IMR-90 (cell line): ENCODE results near the gene LCA5. TPM values are rescaled to one million over a fixed set of nuclear protein-coding genes. Genes with fewer than 3 reads are reported as not detected.

Experiments used
- ATAC-seq: fragments of 200-7000 bp; cut with Tn5 transposase; 2 replicates; pipeline ENCODE4 v1.9.1; 2020; ENCODE audit warnings: low read depth, mild to moderate bottlenecking, moderate library complexity
- BruUV-seq: library from RNA; stranded (reverse); fragments of 400-500 nt; replicated peaks from 2 replicates; lab custom pipeline; 2021; lab: Mats Ljungman, UMichigan
- CTCF ChIA-PET: fragments of 300-600 bp; formaldehyde crosslinking; extraction: SDS; loops from one replicate; lab custom pipeline; 2021; ENCODE audit warnings: antibody characterized with exemption; lab: Yijun Ruan, JAX
- POLR2A ChIA-PET: fragments of 300-600 bp; sonication (Branson Sonifier 250); formaldehyde crosslinking; loops from one replicate; lab custom pipeline; 2022; ENCODE audit warnings: antibody characterized with exemption; ENCODE audit not compliant: unreplicated experiment; lab: Charles Lee
- DNase-seq: peaks from one replicate; pipeline ENCODE4 v3.0.0; 2013
- H2AFZ ChIP-seq: replicated peaks from 2 replicates; pipeline ENCODE3; 2013; ENCODE audit warnings: low read length, mild to moderate bottlenecking; ENCODE audit not compliant: poor library complexity
- H2AK5ac ChIP-seq: 2 replicates; pipeline ENCODE4 v1.6.1; 2013; ENCODE audit warnings: low read depth, low read length, inconsistent platforms
- H2AK9ac ChIP-seq: replicated peaks from 2 replicates; pipeline ENCODE3; 2013; ENCODE audit warnings: mild to moderate bottlenecking, low read depth, low read length, moderate library complexity; ENCODE audit not compliant: poor library complexity
- H2BK120ac ChIP-seq: 2 replicates; pipeline ENCODE4 v1.6.1; 2013; ENCODE audit warnings: low read depth, low read length, inconsistent platforms
- H2BK15ac ChIP-seq: 3 replicates; pipeline ENCODE4 v1.6.1; 2013; ENCODE audit warnings: low read depth, low read length, inconsistent platforms
- H2BK20ac ChIP-seq: 2 replicates; pipeline ENCODE4 v1.6.1; 2013; ENCODE audit warnings: low read depth, mild to moderate bottlenecking, inconsistent platforms, low read length, moderate library complexity
- H2BK5ac ChIP-seq: 2 replicates; pipeline ENCODE4 v1.6.1; 2013; ENCODE audit warnings: mild to moderate bottlenecking, low read depth, low read length, inconsistent platforms; ENCODE audit not compliant: poor library complexity, severe bottlenecking
- H3K14ac ChIP-seq: replicated peaks from 2 replicates; pipeline ENCODE4 v1.6.1; 2013; ENCODE audit warnings: low read depth, low read length, inconsistent platforms
- H3K18ac ChIP-seq: 2 replicates; pipeline ENCODE4 v1.6.1; 2013; ENCODE audit warnings: low read depth, low read length, control low read depth
- H3K23ac ChIP-seq: 2 replicates; pipeline ENCODE4 v1.6.1; 2013; ENCODE audit warnings: low read depth, low read length, inconsistent platforms
- H3K27ac ChIP-seq: 2 replicates; pipeline ENCODE4 v1.5.1; 2013; ENCODE audit warnings: mild to moderate bottlenecking, control low read depth, low read length; ENCODE audit not compliant: insufficient read depth
- H3K27me3 ChIP-seq: 2 replicates; pipeline ENCODE4 v1.6.1; 2013; ENCODE audit warnings: low read length; ENCODE audit not compliant: control insufficient read depth, insufficient read depth
- H3K36me3 ChIP-seq: 2 replicates; pipeline ENCODE4 v1.6.1; 2013; ENCODE audit warnings: low read length, mixed read lengths; ENCODE audit not compliant: control insufficient read depth, insufficient read depth
- H3K4ac ChIP-seq: 2 replicates; pipeline ENCODE4 v1.6.1; 2013; ENCODE audit warnings: low read depth, low read length, inconsistent platforms
- H3K4me1 ChIP-seq: 2 replicates; pipeline ENCODE4 v1.6.1; 2013; ENCODE audit warnings: low read length, mixed read lengths; ENCODE audit not compliant: control insufficient read depth, insufficient read depth
- H3K4me2 ChIP-seq: 2 replicates; pipeline ENCODE4 v1.6.1; 2013; ENCODE audit warnings: low read depth, mild to moderate bottlenecking, control low read depth, low read length, moderate library complexity
- H3K4me3 ChIP-seq: 2 replicates; pipeline ENCODE4 v1.5.1; 2013; ENCODE audit warnings: low read depth, mild to moderate bottlenecking, control low read depth, low read length, moderate library complexity; ENCODE audit not compliant: insufficient read depth
- H3K56ac ChIP-seq: 2 replicates; pipeline ENCODE4 v1.6.1; 2013; ENCODE audit warnings: low read length, inconsistent platforms; ENCODE audit not compliant: insufficient read depth; ENCODE audit errors: extremely low read depth
- H3K79me1 ChIP-seq, 2 experiments: 2 replicates each; pipeline ENCODE4 v1.6.1; 2013; ENCODE audit warnings: low read length in 2 of 2, inconsistent platforms in 1 of 2, low read depth in 1 of 2
- H3K9ac ChIP-seq: 2 replicates; pipeline ENCODE4 v1.6.1; 2013; ENCODE audit warnings: low read depth, low read length, control low read depth
- H3K9me1 ChIP-seq: 2 replicates; pipeline ENCODE4 v1.6.1; 2013; ENCODE audit warnings: low read length, inconsistent platforms; ENCODE audit not compliant: insufficient read depth
- H3K9me3 ChIP-seq: 2 replicates; pipeline ENCODE4 v1.6.1; 2013; ENCODE audit warnings: low read length; ENCODE audit not compliant: control insufficient read depth, insufficient read depth
- H4K20me1 ChIP-seq: 2 replicates; pipeline ENCODE4 v1.6.1; 2013; ENCODE audit warnings: low read length, inconsistent platforms; ENCODE audit not compliant: insufficient read depth
- H4K5ac ChIP-seq: 2 replicates; pipeline ENCODE4 v1.6.1; 2013; ENCODE audit warnings: mild to moderate bottlenecking, low read depth, low read length, control low read depth
- H4K8ac ChIP-seq, 2 experiments: 2 replicates each; pipeline ENCODE4 v1.6.1; 2013; ENCODE audit warnings: low read depth in 2 of 2, low read length in 2 of 2, control low read depth in 1 of 2, inconsistent platforms in 1 of 2
- H4K91ac ChIP-seq: 2 replicates; pipeline ENCODE4 v1.6.1; 2013; ENCODE audit warnings: low read depth, low read length, inconsistent platforms; ENCODE audit not compliant: insufficient read depth
- CEBPB ChIP-seq: IDR thresholded peaks from 2 replicates; pipeline ENCODE4 v1.6.1; 2012; ENCODE audit warnings: low read depth, low read length, improper control_type of control experiment
- CHD1 ChIP-seq: IDR thresholded peaks from 2 replicates; pipeline ENCODE4 v1.6.1; 2012; ENCODE audit warnings: low read depth, low read length, improper control_type of control experiment
- CTCF ChIP-seq: conservative IDR thresholded peaks from 2 replicates; pipeline ENCODE4 v1.5.1; 2012; ENCODE audit warnings: mild to moderate bottlenecking, low read depth, low read length, improper control_type of control experiment
- MAZ ChIP-seq: IDR thresholded peaks from 2 replicates; pipeline ENCODE4 v1.6.1; 2012; ENCODE audit warnings: low read depth, mild to moderate bottlenecking, low read length, improper control_type of control experiment, moderate library complexity, borderline replicate concordance
- MXI1 ChIP-seq: IDR thresholded peaks from 2 replicates; pipeline ENCODE4 v1.6.1; 2012; ENCODE audit warnings: low read depth, mild to moderate bottlenecking, low read length, moderate library complexity, borderline replicate concordance
- NFE2L2 ChIP-seq: fragments of 150-350 bp; IDR thresholded peaks from 2 replicates; pipeline ENCODE4 v1.6.1; 2016; ENCODE audit warnings: low read depth, mild to moderate bottlenecking, low read length
- RCOR1 ChIP-seq: IDR thresholded peaks from 2 replicates; pipeline ENCODE4 v1.6.1; 2012; ENCODE audit warnings: mild to moderate bottlenecking, low read length, improper control_type of control experiment; ENCODE audit not compliant: insufficient replicate concordance
- RFX5 ChIP-seq: IDR thresholded peaks from 2 replicates; pipeline ENCODE4 v1.8.0; 2012; ENCODE audit warnings: low read depth, mild to moderate bottlenecking, low read length, moderate library complexity
- WGBS, 2 experiments: methylation state at CpG; one replicate each; pipeline versions ENCODE4 v1.1.5 to v1.1.7; 2013; ENCODE audit warnings: missing lambda C conversion rate in 2 of 2; ENCODE audit not compliant: insufficient read length in 1 of 2; ENCODE audit errors: extremely low coverage in 2 of 2; 5-methylcytosine and 5-hydroxymethylcytosine counted together
- dilution Hi-C: fragments of 300-500 bp; cut with HindIII; formaldehyde crosslinking; loops from one replicate; pipeline ENCODE4 v1.14.3; 2018; ENCODE audit warnings: low sequenced_read_pairs; ENCODE audit not compliant: unreplicated experiment
- in situ Hi-C: fragments of 300-500 bp; cut with MboI; formaldehyde crosslinking; loops from 3 replicates; pipeline ENCODE4 v1.14.3; 2019; ENCODE audit warnings: low sequenced_read_pairs, inconsistent platforms, mixed read lengths
- intact Hi-C: fragments of 100-400 bp; cut with micrococcal nuclease; formaldehyde crosslinking; loops from 2 replicates; pipeline ENCODE4 v1.10.0; 2022
- polyA plus RNA-seq, 3 experiments: library from polyadenylated mRNA; depleted of rRNA; stranded (reverse); fragments of >200 nt; gene quantifications; 2 replicates each; pipeline ENCODE4 v1.2.3, GENCODE V29; 2012; ENCODE audit warnings: low replicate concordance in 1 of 3
- total RNA-seq: library from RNA; depleted of rRNA; stranded (reverse); fragments of >200 nt; gene quantifications from 2 replicates; pipeline ENCODE4 v1.2.3, GENCODE V29; 2012

The LCA5 gene
- total and polyA plus RNA-seq, 2 of the 4 experiments (the other 2 are of a cell fraction): 1.2 to 2.0 TPM

GRCh38 chr6:79510707-79511106, 26.5 kb downstream of the LCA5 start:
- H2BK20ac ChIP-seq: no peak overlapping the region
- no peak overlapping the region for H2AK5ac ChIP-seq
- H4K5ac ChIP-seq: no peak overlapping the region
- no peak overlapping the region for H2BK120ac ChIP-seq
- no peak overlapping the region for H3K18ac ChIP-seq
- H3K27ac ChIP-seq: no peak overlapping the region
- BruUV-seq: no TSS peak
- H4K8ac ChIP-seq: no peak overlapping the region
- H2AK9ac ChIP-seq: no peak overlapping the region
- no peak overlapping the region for H3K9ac ChIP-seq
- H2AFZ ChIP-seq: no peak overlapping the region
- no peak overlapping the region for H3K14ac ChIP-seq
- no peaks in the 10 kb centered on the region for H3K9me3 ChIP-seq
- no peak overlapping the region for H2BK15ac ChIP-seq
- no peak overlapping the region for H3K4me2 ChIP-seq
- H3K9me1 ChIP-seq: 0 out of 2 replicates have a peak, but pooled peaks cover 4% of the 10 kb centered on the region
- WGBS, 2 experiments: no CpG with 5 or more reads among the region's 1 CpG
- H3K4ac ChIP-seq: no peak overlapping the region
- H3K4me3 ChIP-seq: no peak overlapping the region
- ChIA-PET CTCF (no interaction called here), POLR2A (no interaction called here)
- H3K27me3 ChIP-seq: no peaks in the 10 kb centered on the region
- dilution Hi-C loops (no loop called here), in situ Hi-C loops (no loop called here), intact Hi-C loops (no loop called here)
- H3K23ac ChIP-seq: no peak overlapping the region
- H3K36me3 ChIP-seq: no peaks in the 10 kb centered on the region; the same call in 1 of the 2 replicates
- TF ChIP-seq NFE2L2 (no peak), RFX5 (no peak), RCOR1 (no peak), CTCF (no peak), MAZ (no peak), CEBPB (no peak), CHD1 (no peak), MXI1 (no peak)
- no peak overlapping the region for H2BK5ac ChIP-seq
- H3K56ac ChIP-seq: no peak overlapping the region
- peaks cover 0 to 11% of the 10 kb centered on the region in 2 experiments; a peak in 2 of 4 replicates for H3K79me1 ChIP-seq
- DNase-seq (no peak), ATAC-seq (no peak)
- no peaks in the 10 kb centered on the region for H4K20me1 ChIP-seq
- H3K4me1 ChIP-seq: no peaks in the 10 kb centered on the region
- H4K91ac ChIP-seq: no peak overlapping the region
